GM08714 (cell line): ENCODE data around the gene DENND1C.
"Not testable (repeated sequence)": the region's sequence is repeated elsewhere in the genome, so short reads cannot be mapped to it uniquely, and the experiment has no call there.

ENCODE experiments used
- H3K4me3 ChIP-seq: fragments of 200-500 bp; sonication (Bioruptor generic); 2 replicates; pipeline ENCODE4 v1.5.1; 2014; ENCODE audit warnings: mild to moderate bottlenecking, low read length, inconsistent platforms
- ZNF274 ChIP-seq: IDR thresholded peaks from 2 replicates; pipeline ENCODE4 v1.6.1; 2012; ENCODE audit warnings: mild to moderate bottlenecking, low read depth, low read length

The DENND1C gene

GRCh38 chr19:6442087-6442688 is 39.4 kb downstream of the DENND1C start:
- TF ChIP-seq ZNF274 = no peak
- H3K4me3 ChIP-seq = no peak overlapping the region

GRCh38 chr19:6440905-6441304 is 40.7 kb downstream of the DENND1C start:
- TF ChIP-seq ZNF274 = no peak
- no peak overlapping the region for H3K4me3 ChIP-seq

GRCh38 chr19:6439743-6440142 is 41.8 kb downstream of the DENND1C start:
- no peak for TF ChIP-seq ZNF274
- H3K4me3 ChIP-seq = no peak overlapping the region

GRCh38 chr19:6433663-6434062 is 47.9 kb downstream of the DENND1C start, which contains the start of gene SLC25A41:
TSS of gene SLC25A41 (minus strand) at chr19:6433763. CDS start at chr19:6433693, 70 bp downstream.
- H3K4me3 ChIP-seq = no peak within 1 kb of the TSS
- TF ChIP-seq ZNF274 = no peak

- H3K4me3 ChIP-seq = no peak overlapping the region
- no peak for TF ChIP-seq ZNF274
Measured at GRCh38 chr19:6433165-6433564, 48.4 kb downstream of the DENND1C start.

- H3K4me3 ChIP-seq = no peak overlapping the region
- TF ChIP-seq ZNF274 = no peak
Measured at GRCh38 chr19:6431891-6432290, 49.7 kb downstream of the DENND1C start.

GRCh38 chr19:6429419-6430221 is 52.0 kb downstream of the DENND1C start:
- H3K4me3 ChIP-seq = no peak overlapping the region

GRCh38 chr19:6428692-6429418 is 52.7 kb downstream of the DENND1C start:
- H3K4me3 ChIP-seq = not testable (repeated sequence)

More at GRCh38 chr19:6429419-6430221, 52.0 kb downstream of the DENND1C start:
- TF ChIP-seq ZNF274 = no peak

- no peak overlapping the region for H3K4me3 ChIP-seq
- TF ChIP-seq ZNF274 = no peak
Measured at GRCh38 chr19:6427131-6427530, 54.5 kb downstream of the DENND1C start.

- peak overlapping the region; percentile 4; the same call in 1 of the 2 replicates for H3K4me3 ChIP-seq
- no peak for TF ChIP-seq ZNF274
Measured at GRCh38 chr19:6425732-6426620, 55.6 kb downstream of the DENND1C start.

- peak overlapping the region; percentile 4; the same call in 1 of the 2 replicates for H3K4me3 ChIP-seq
- TF ChIP-seq ZNF274 = no peak
Measured at GRCh38 chr19:6424939-6425731, 56.5 kb downstream of the DENND1C start.

GRCh38 chr19:6424195-6424938 is 57.2 kb downstream of the DENND1C start, which contains the start of gene KHSRP:
TSS of gene KHSRP (minus strand) at chr19:6424811. CDS start at chr19:6424701, 110 bp downstream.
- peak within 1 kb of the TSS; percentile 97 for H3K4me3 ChIP-seq
- TF ChIP-seq ZNF274 = no peak
